Esophagus muscularis mucosa (tissue), 4 donors: Measurements from ENCODE around the gene COMT. TPM values are rescaled to one million over a fixed set of nuclear protein-coding genes. Genes with fewer than 3 reads are reported as not detected.

ENCODE experiments used
- DNase-seq: peaks from one replicate; pipeline ENCODE4 v3.0.0-alpha.2; 2017; ENCODE audit errors: extremely low spot score
- H3K27ac ChIP-seq, 4 donors: fragments of 200-600 bp; sonication (generic); replicated peaks in 1 of 4; 1 replicate in 3 of 4; 2 replicates in 1 of 4; pipeline ENCODE4 v1.5.1; 2016 to 2019; ENCODE audit warnings: mild to moderate bottlenecking in 1 of 4
- H3K27me3 ChIP-seq, 4 donors: fragments of 200-600 bp; sonication (generic); one replicate each; pipeline versions ENCODE4 v1.5.1 to v1.6.0; 2016 to 2019
- H3K36me3 ChIP-seq, 4 donors: fragments of 200-600 bp; sonication (generic); one replicate each; pipeline ENCODE4 v1.5.1; 2016 to 2019
- H3K4me1 ChIP-seq, 4 donors: fragments of 200-600 bp; sonication (generic); one replicate each; pipeline ENCODE4 v1.5.1; 2016 to 2019
- H3K4me3 ChIP-seq, 4 donors: fragments of 200-600 bp; sonication (generic); 1 replicate in 2 of 4; 2 replicates in 2 of 4; pipeline ENCODE4 v1.5.1; 2016 to 2019; ENCODE audit warnings: mild to moderate bottlenecking in 4 of 4, moderate library complexity in 1 of 4
- H3K9me3 ChIP-seq, 4 donors: fragments of 200-600 bp; sonication (generic); 1 replicate in 3 of 4; 2 replicates in 1 of 4; pipeline ENCODE4 v1.5.1; 2016 to 2019
- CTCF ChIP-seq, 3 experiments: fragments of 200-600 bp in 2 of 3; fragments of 450-650 bp in 1 of 3; sonication (generic) in 2 of 3; IDR thresholded peaks; one replicate each; pipeline ENCODE4 v1.5.1; 2017 to 2019; ENCODE audit warnings: antibody characterized with exemption in 3 of 3, mild to moderate bottlenecking in 2 of 3, moderate library complexity in 1 of 3
- EP300 ChIP-seq: sonication (generic); formaldehyde crosslinking; IDR thresholded peaks from one replicate; pipeline ENCODE4 v1.6.1; 2017; ENCODE audit warnings: antibody characterized with exemption
- POLR2A ChIP-seq: fragments of 450-650 bp; IDR thresholded peaks from one replicate; pipeline ENCODE4 v1.6.1; 2017; ENCODE audit warnings: antibody characterized with exemption, moderate library complexity, mild to moderate bottlenecking, low read depth
- POLR2AphosphoS5 ChIP-seq, 2 donors: sonication (generic); formaldehyde crosslinking; IDR thresholded peaks; one replicate each; pipeline ENCODE4 v1.6.1; 2017; ENCODE audit warnings: antibody characterized with exemption in 2 of 2
- WGBS: methylation state at CpG from one replicate; pipeline ENCODE4 v1.1.5; 2018; 5-methylcytosine and 5-hydroxymethylcytosine counted together
- intact Hi-C: fragments of 100-400 bp; cut with DNase I; formaldehyde crosslinking; loops from one replicate; pipeline ENCODE4 v1.15.1; 2023
- total RNA-seq, 4 donors: library from RNA; depleted of rRNA; stranded (reverse); fragments of >200 nt; gene quantifications; one replicate each; pipeline versions ENCODE4 v1.1.0 to v1.2.1, GENCODE V29; 2016

COMT gene
- total RNA-seq, 4 donors from 2014 or later, result 141 to 231 (median 196) TPM

DNA sequence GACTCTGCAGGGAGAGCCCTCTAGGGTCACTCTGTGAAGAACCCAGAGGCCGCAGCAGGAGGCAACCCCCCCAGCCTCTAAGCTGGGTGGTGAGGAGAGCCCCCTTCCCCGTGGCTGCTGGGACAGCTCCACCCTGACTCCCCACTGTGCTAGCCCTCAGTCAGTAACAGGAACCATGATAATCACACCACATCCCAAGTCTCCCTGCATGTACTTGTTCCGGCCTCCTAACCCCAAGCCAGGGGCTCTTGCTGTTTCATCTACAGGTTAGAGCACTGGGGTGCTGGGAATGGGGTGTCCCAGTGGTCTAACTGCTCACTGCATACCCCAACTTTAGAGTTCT lies 48.1 kb downstream of the COMT start:
- Histone ChIP-seq H3K9me3 (no peaks in the 10 kb centered on the region), H3K4me1 (peaks cover 49 to 68% (median 65%) of the 10 kb centered on the region in 4 donors), H3K4me3 (no peak overlapping the region), H3K27ac (peak overlapping the region in 2 of 4 donors; percentile 55 to 81), H3K27me3 (no peaks in the 10 kb centered on the region), H3K36me3 (no peaks in the 10 kb centered on the region)
- TF ChIP-seq EP300 (no peak), CTCF (IDR thresholded peaks at IDR 0.05) (no peak), POLR2A (no peak), POLR2AphosphoS5 (IDR thresholded peaks at IDR 0.05) (no peak)
- DNase-seq, result no peak
- 100% methylated on average over 1 of the region's 3 CpGs for WGBS
- intact Hi-C loops, result no loop called here

GRCh38 chr22:19990188-19990587 lies 48.6 kb downstream of the COMT start:
- WGBS, result 20% methylated on average over 1 of the region's 2 CpGs
- Histone ChIP-seq H3K4me1 (peaks cover 44 to 68% (median 64%) of the 10 kb centered on the region in 4 donors), H3K27me3 (no peaks in the 10 kb centered on the region), H3K4me3 (no peak overlapping the region), H3K9me3 (no peaks in the 10 kb centered on the region), H3K36me3 (no peaks in the 10 kb centered on the region), H3K27ac (peak overlapping the region in 3 of 4 donors; percentile 46 to 81 (median 55))
- intact Hi-C loops, result no loop called here
- DNase-seq, result no peak
- no peak for TF ChIP-seq POLR2AphosphoS5 (IDR thresholded peaks at IDR 0.05)
- TF ChIP-seq CTCF (IDR thresholded peaks at IDR 0.05), result no peak
- no peak for TF ChIP-seq EP300
- TF ChIP-seq POLR2A, result no peak

DNA sequence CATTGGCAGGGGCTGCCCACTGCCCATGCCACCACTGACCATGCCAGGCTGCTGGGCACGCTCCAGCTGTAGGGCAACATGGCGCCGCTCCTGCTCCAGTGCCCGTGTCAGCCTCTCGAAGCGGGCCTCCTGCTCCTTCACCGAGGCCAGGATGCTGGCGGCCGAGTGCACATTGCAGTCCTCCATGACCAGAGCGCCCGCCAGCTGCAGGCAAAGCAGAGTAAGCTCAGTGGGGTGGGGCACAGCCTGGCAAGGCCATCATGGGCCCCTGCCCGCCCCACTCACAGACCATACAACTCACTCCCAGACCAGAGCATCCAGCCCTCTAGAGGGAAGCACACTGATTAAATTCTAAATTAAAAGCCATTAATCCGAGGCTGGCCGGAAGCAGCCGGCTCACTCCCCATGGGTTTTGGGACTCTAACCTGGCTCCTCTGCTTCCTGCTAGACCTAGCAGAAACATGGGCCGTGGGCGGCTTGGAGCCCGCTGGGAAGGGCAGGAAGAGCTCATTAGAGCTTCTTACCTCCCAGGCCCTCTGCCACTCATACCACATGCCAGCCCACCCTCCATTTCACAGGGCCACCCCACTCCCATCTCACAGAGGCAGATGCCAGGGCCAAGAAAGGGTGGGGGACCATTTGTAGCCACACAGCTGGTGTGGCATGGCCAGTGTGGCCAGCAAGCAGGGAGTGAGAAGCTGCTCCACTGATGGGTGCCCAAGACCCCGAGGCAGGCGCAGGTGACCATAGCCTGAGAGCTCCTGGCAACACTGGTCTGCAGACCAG lies 49.2 kb downstream of the COMT start:
- intact Hi-C loops, result no loop called here
- Histone ChIP-seq H3K4me1 (peaks cover 40 to 68% (median 64%) of the 10 kb centered on the region in 4 donors), H3K9me3 (no peaks in the 10 kb centered on the region), H3K4me3 (no peak overlapping the region), H3K27ac (peak overlapping the region; percentile 46 to 81 (median 56)), H3K36me3 (no peaks in the 10 kb centered on the region), H3K27me3 (no peaks in the 10 kb centered on the region)
- WGBS, result 91% methylated on average over 19 of the region's 20 CpGs
- no peak for TF ChIP-seq POLR2A
- TF ChIP-seq POLR2AphosphoS5 (IDR thresholded peaks at IDR 0.05), result no peak
- DNase-seq, result no peak

GRCh38 chr22:19991395-19991644 lies 49.7 kb downstream of the COMT start:
- no peaks in the 10 kb centered on the region for H3K9me3 ChIP-seq
- peaks cover 35 to 68% (median 64%) of the 10 kb centered on the region in 4 donors for H3K4me1 ChIP-seq
- no peaks in the 10 kb centered on the region for H3K27me3 ChIP-seq
- no peaks in the 10 kb centered on the region for H3K36me3 ChIP-seq
- no peak overlapping the region for H3K4me3 ChIP-seq
- peak overlapping the region; percentile 46 to 81 (median 56) for H3K27ac ChIP-seq
- TF ChIP-seq CTCF (IDR thresholded peaks at IDR 0.05) (no peak), POLR2A (no peak), POLR2AphosphoS5 (IDR thresholded peaks at IDR 0.05) (no peak), EP300 (no peak)
- intact Hi-C loops, result no loop called here
- DNase-seq, result no peak

GRCh38 chr22:19991645-19992451 lies 50.3 kb downstream of the COMT start:
- TF ChIP-seq POLR2AphosphoS5 (IDR thresholded peaks at IDR 0.05) (no peak), CTCF (IDR thresholded peaks at IDR 0.05) (no peak), EP300 (no peak), POLR2A (no peak)
- Histone ChIP-seq H3K27ac (peak overlapping the region; percentile 46 to 81 (median 56)), H3K9me3 (no peaks in the 10 kb centered on the region), H3K4me1 (peaks cover 34 to 69% (median 64%) of the 10 kb centered on the region in 4 donors), H3K27me3 (no peaks in the 10 kb centered on the region), H3K4me3 (no peak overlapping the region), H3K36me3 (no peaks in the 10 kb centered on the region)
- WGBS, result 93% methylated on average over 5 of the region's 23 CpGs
- intact Hi-C loops, result no loop called here
- no peak for DNase-seq
